ENCODE measurements around the gene MED26.
A peak's percentile ranks its signal among the peaks of the same experiment; 100 is the strongest.

The MED26 gene

GRCh38 chr19:16579381-16579780 lies 48.6 kb downstream of the MED26 start:
- H3K4me3 ChIP-seq (ENCODE audit: low read length), result no peak overlapping the region
- peaks cover 8% of the 10 kb centered on the region for H3K4me1 ChIP-seq (ENCODE audit: control insufficient read depth, low read depth, low read length)
- no peak overlapping the region for H3K27ac ChIP-seq (ENCODE audit: low read length)
- peaks cover 23% of the 10 kb centered on the region for H3K36me3 ChIP-seq (ENCODE audit: control insufficient read depth, low read depth, low read length)
- H3K9me3 ChIP-seq (ENCODE audit: control insufficient read depth, low read depth, low read length), result no peaks in the 10 kb centered on the region
- H3K9ac ChIP-seq (ENCODE audit: low read length), result no peak overlapping the region
- H3K27me3 ChIP-seq (ENCODE audit: control insufficient read depth, insufficient read depth, low read length), result no peaks in the 10 kb centered on the region

GRCh38 chr19:16577531-16577985 lies 50.4 kb downstream of the MED26 start:
- Histone ChIP-seq H3K9me3 (ENCODE audit: control insufficient read depth, low read depth, low read length) (no peaks in the 10 kb centered on the region), H3K27me3 (ENCODE audit: control insufficient read depth, insufficient read depth, low read length) (no peaks in the 10 kb centered on the region), H3K4me3 (ENCODE audit: low read length) (no peak overlapping the region), H3K4me1 (ENCODE audit: control insufficient read depth, low read depth, low read length) (peaks cover 6% of the 10 kb centered on the region), H3K9ac (ENCODE audit: low read length) (no peak overlapping the region), H3K27ac (ENCODE audit: low read length) (no peak overlapping the region), H3K36me3 (ENCODE audit: control insufficient read depth, low read depth, low read length) (peaks cover 23% of the 10 kb centered on the region)

- H3K27me3 ChIP-seq (ENCODE audit: control insufficient read depth, insufficient read depth, low read length), result no peaks in the 10 kb centered on the region
- peaks cover 23% of the 10 kb centered on the region for H3K36me3 ChIP-seq (ENCODE audit: control insufficient read depth, low read depth, low read length)
- H3K4me3 ChIP-seq (ENCODE audit: low read length), result no peak overlapping the region
- no peak overlapping the region for H3K9ac ChIP-seq (ENCODE audit: low read length)
- no peaks in the 10 kb centered on the region for H3K9me3 ChIP-seq (ENCODE audit: control insufficient read depth, low read depth, low read length)
- H3K27ac ChIP-seq (ENCODE audit: low read length), result no peak overlapping the region
- H3K4me1 ChIP-seq (ENCODE audit: control insufficient read depth, low read depth, low read length), result peaks cover 6% of the 10 kb centered on the region
Measured at GRCh38 chr19:16576690-16577530, 51.1 kb downstream of the MED26 start.

- no peaks in the 10 kb centered on the region for H3K9me3 ChIP-seq (ENCODE audit: control insufficient read depth, low read depth, low read length)
- H3K36me3 ChIP-seq (ENCODE audit: control insufficient read depth, low read depth, low read length), result peaks cover 23% of the 10 kb centered on the region
- no peak overlapping the region for H3K27ac ChIP-seq (ENCODE audit: low read length)
- H3K27me3 ChIP-seq (ENCODE audit: control insufficient read depth, insufficient read depth, low read length), result no peaks in the 10 kb centered on the region
- H3K4me1 ChIP-seq (ENCODE audit: control insufficient read depth, low read depth, low read length), result peaks cover 10% of the 10 kb centered on the region
- H3K9ac ChIP-seq (ENCODE audit: low read length), result no peak overlapping the region
- H3K4me3 ChIP-seq (ENCODE audit: low read length), result no peak overlapping the region
Measured at GRCh38 chr19:16575861-16576689, 51.9 kb downstream of the MED26 start.

GRCh38 chr19:16575282-16575681 lies 52.7 kb downstream of the MED26 start:
- no peak overlapping the region for H3K9ac ChIP-seq (ENCODE audit: low read length)
- no peaks in the 10 kb centered on the region for H3K9me3 ChIP-seq (ENCODE audit: control insufficient read depth, low read depth, low read length)
- peaks cover 23% of the 10 kb centered on the region for H3K36me3 ChIP-seq (ENCODE audit: control insufficient read depth, low read depth, low read length)
- H3K4me1 ChIP-seq (ENCODE audit: control insufficient read depth, low read depth, low read length), result peaks cover 11% of the 10 kb centered on the region
- no peaks in the 10 kb centered on the region for H3K27me3 ChIP-seq (ENCODE audit: control insufficient read depth, insufficient read depth, low read length)
- H3K27ac ChIP-seq (ENCODE audit: low read length), result no peak overlapping the region
- no peak overlapping the region for H3K4me3 ChIP-seq (ENCODE audit: low read length)

GRCh38 chr19:16573925-16574324 lies 54.1 kb downstream of the MED26 start:
- Histone ChIP-seq H3K27ac (ENCODE audit: low read length) (no peak overlapping the region), H3K4me1 (ENCODE audit: control insufficient read depth, low read depth, low read length) (peaks cover 11% of the 10 kb centered on the region), H3K9ac (ENCODE audit: low read length) (no peak overlapping the region), H3K36me3 (ENCODE audit: control insufficient read depth, low read depth, low read length) (peaks cover 27% of the 10 kb centered on the region), H3K9me3 (ENCODE audit: control insufficient read depth, low read depth, low read length) (no peaks in the 10 kb centered on the region), H3K27me3 (ENCODE audit: control insufficient read depth, insufficient read depth, low read length) (no peaks in the 10 kb centered on the region), H3K4me3 (ENCODE audit: low read length) (no peak overlapping the region)

GRCh38 chr19:16573296-16573695 lies 54.7 kb downstream of the MED26 start:
- H3K27me3 ChIP-seq (ENCODE audit: control insufficient read depth, insufficient read depth, low read length), result no peaks in the 10 kb centered on the region
- H3K9me3 ChIP-seq (ENCODE audit: control insufficient read depth, low read depth, low read length), result no peaks in the 10 kb centered on the region
- H3K4me3 ChIP-seq (ENCODE audit: low read length), result peak overlapping the region; percentile 82
- H3K4me1 ChIP-seq (ENCODE audit: control insufficient read depth, low read depth, low read length), result peaks cover 11% of the 10 kb centered on the region
- peaks cover 27% of the 10 kb centered on the region for H3K36me3 ChIP-seq (ENCODE audit: control insufficient read depth, low read depth, low read length)
- H3K27ac ChIP-seq (ENCODE audit: low read length), result no peak overlapping the region
- H3K9ac ChIP-seq (ENCODE audit: low read length), result peak overlapping the region; percentile 61

GRCh38 chr19:16572332-16573211 lies 55.4 kb downstream of the MED26 start, which contains the start of gene SLC35E1:
TSS of gene SLC35E1 (minus strand) at chr19:16572415. CDS start at chr19:16572364, 51 bp downstream.
- Histone ChIP-seq H3K27ac (ENCODE audit: low read length) (no peak within 1 kb of the TSS), H3K9ac (ENCODE audit: low read length) (peak within 1 kb of the TSS; percentile 74), H3K4me3 (ENCODE audit: low read length) (peak within 1 kb of the TSS; percentile 89), H3K27me3 (ENCODE audit: control insufficient read depth, insufficient read depth, low read length) (no peaks in the 10 kb centered on the region), H3K36me3 (ENCODE audit: control insufficient read depth, low read depth, low read length) (peaks cover 29% of the 10 kb centered on the region), H3K4me1 (ENCODE audit: control insufficient read depth, low read depth, low read length) (peaks cover 11% of the 10 kb centered on the region), H3K9me3 (ENCODE audit: control insufficient read depth, low read depth, low read length) (no peaks in the 10 kb centered on the region)

GRCh38 chr19:16571822-16572331 lies 56.1 kb downstream of the MED26 start:
- H3K4me1 ChIP-seq (ENCODE audit: control insufficient read depth, low read depth, low read length), result peaks cover 11% of the 10 kb centered on the region
- H3K9ac ChIP-seq (ENCODE audit: low read length), result peak overlapping the region; percentile 74
- H3K9me3 ChIP-seq (ENCODE audit: control insufficient read depth, low read depth, low read length), result no peaks in the 10 kb centered on the region
- peaks cover 31% of the 10 kb centered on the region for H3K36me3 ChIP-seq (ENCODE audit: control insufficient read depth, low read depth, low read length)
- H3K27me3 ChIP-seq (ENCODE audit: control insufficient read depth, insufficient read depth, low read length), result no peaks in the 10 kb centered on the region
- peak overlapping the region; percentile 89 for H3K4me3 ChIP-seq (ENCODE audit: low read length)
- H3K27ac ChIP-seq (ENCODE audit: low read length), result no peak overlapping the region

- Histone ChIP-seq H3K27ac (ENCODE audit: low read length) (no peak overlapping the region), H3K9me3 (ENCODE audit: control insufficient read depth, low read depth, low read length) (no peaks in the 10 kb centered on the region), H3K4me1 (ENCODE audit: control insufficient read depth, low read depth, low read length) (peaks cover 11% of the 10 kb centered on the region), H3K9ac (ENCODE audit: low read length) (peak overlapping the region; percentile 74), H3K27me3 (ENCODE audit: control insufficient read depth, insufficient read depth, low read length) (no peaks in the 10 kb centered on the region), H3K4me3 (ENCODE audit: low read length) (peak overlapping the region; percentile 89), H3K36me3 (ENCODE audit: control insufficient read depth, low read depth, low read length) (peaks cover 35% of the 10 kb centered on the region)
Measured at GRCh38 chr19:16571283-16571682, 56.7 kb downstream of the MED26 start.

Data from iPS-18a (cell line).